ENCODE data around the gene AUNIP.

- TF ChIP-seq CTCF (IDR thresholded peaks at IDR 0.05) (no peak), ZFX (IDR thresholded peaks at IDR 0.05; ENCODE audit: borderline replicate concordance) (no peak)
These were observed 59.1 kb downstream of the AUNIP start, which contains the start of gene SELENON for GRCh38 chr1:25799935-25800702.
